C4-2B (cell line): ENCODE results near the gene RBM20.

Source experiments
- ZFX ChIP-seq: fragments of 450-650 bp; IDR thresholded peaks from 2 replicates; pipeline ENCODE4 v1.6.1; 2017
- TF ChIP-seq, protein P1 (sequence below): fragments of 450-650 bp; conservative IDR thresholded peaks from 2 replicates; pipeline ENCODE4 v1.5.1; 2017; ENCODE audit warnings: mild to moderate bottlenecking

DNA sequence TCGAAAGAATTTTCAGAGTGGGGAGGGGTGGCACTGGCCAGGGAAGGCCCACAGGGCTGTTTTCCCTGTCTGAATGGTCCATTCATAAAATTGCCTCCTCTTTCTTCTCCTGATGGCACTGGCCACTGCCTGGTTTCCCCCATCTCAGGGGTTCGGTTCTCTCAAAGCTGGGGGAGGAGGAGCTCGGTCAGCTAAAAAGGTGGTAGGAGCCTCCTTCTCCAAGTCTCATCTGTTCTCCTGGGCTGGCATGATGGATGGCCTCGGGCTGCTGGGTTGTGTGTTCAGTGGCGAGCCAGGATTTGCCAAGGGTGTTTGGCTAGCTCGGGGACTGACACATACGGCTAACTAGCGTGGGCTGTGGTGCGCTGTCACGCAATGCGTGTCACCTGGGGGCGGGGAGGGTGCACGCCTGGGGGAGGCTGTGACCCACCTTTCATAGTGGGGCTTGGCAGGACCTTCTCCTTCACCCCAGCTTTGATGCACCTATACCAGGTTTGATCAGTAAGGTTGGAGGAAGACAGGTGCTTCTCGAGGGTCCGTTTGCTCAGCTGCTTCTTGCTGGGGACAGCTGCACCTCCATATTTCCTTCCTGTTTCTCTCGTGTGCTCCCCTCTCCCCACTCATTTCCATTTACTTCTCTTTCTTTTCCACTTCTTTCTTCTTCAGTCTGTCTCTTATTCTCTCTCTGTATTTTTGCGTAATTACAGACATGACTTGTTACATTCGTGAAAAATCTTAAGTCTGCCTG lies 36.3 kb downstream of the RBM20 start:
- TF ChIP-seq, protein P1, sequence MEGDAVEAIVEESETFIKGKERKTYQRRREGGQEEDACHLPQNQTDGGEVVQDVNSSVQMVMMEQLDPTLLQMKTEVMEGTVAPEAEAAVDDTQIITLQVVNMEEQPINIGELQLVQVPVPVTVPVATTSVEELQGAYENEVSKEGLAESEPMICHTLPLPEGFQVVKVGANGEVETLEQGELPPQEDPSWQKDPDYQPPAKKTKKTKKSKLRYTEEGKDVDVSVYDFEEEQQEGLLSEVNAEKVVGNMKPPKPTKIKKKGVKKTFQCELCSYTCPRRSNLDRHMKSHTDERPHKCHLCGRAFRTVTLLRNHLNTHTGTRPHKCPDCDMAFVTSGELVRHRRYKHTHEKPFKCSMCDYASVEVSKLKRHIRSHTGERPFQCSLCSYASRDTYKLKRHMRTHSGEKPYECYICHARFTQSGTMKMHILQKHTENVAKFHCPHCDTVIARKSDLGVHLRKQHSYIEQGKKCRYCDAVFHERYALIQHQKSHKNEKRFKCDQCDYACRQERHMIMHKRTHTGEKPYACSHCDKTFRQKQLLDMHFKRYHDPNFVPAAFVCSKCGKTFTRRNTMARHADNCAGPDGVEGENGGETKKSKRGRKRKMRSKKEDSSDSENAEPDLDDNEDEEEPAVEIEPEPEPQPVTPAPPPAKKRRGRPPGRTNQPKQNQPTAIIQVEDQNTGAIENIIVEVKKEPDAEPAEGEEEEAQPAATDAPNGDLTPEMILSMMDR = no peak
- TF ChIP-seq ZFX = no peak
